Keratinocyte (primary cell): Measurements from ENCODE around the gene HS3ST6. TPM values are rescaled to one million over a fixed set of nuclear protein-coding genes. Genes with fewer than 3 reads are reported as not detected.

Experiments used
- DNase-seq: peaks from one replicate; pipeline ENCODE4 v3.0.0-alpha.2; 2011; ENCODE audit warnings: low read depth, missing footprints, low spot score
- FAIRE-seq: peaks from 2 replicates; lab custom pipeline; 2011; peaks lifted over from hg19 to GRCh38; lab: Jason Lieb, UNC
- H2AFZ ChIP-seq: 2 replicates; pipeline ENCODE4 v1.6.0; 2012; ENCODE audit warnings: low read length, control low read depth, inconsistent platforms; ENCODE audit not compliant: control insufficient read depth
- H3K27ac ChIP-seq: 2 replicates; pipeline ENCODE4 v1.5.1; 2011; ENCODE audit warnings: low read length; ENCODE audit not compliant: control insufficient read depth, insufficient read depth
- H3K27me3 ChIP-seq: 3 replicates; pipeline ENCODE4 v1.6.0; 2011; ENCODE audit warnings: low read length; ENCODE audit not compliant: control insufficient read depth, insufficient read depth; ENCODE audit errors: extremely low read depth
- H3K36me3 ChIP-seq, 2 experiments: 2 replicates in 1 of 2; 3 replicates in 1 of 2; pipeline ENCODE4 v1.5.1; 2011; ENCODE audit warnings: low read length in 2 of 2, mild to moderate bottlenecking in 1 of 2; ENCODE audit not compliant: control insufficient read depth in 2 of 2, insufficient read depth in 2 of 2; ENCODE audit errors: extremely low read depth in 1 of 2
- H3K4me1 ChIP-seq: 3 replicates; pipeline ENCODE4 v1.5.1; 2011; ENCODE audit warnings: low read length; ENCODE audit not compliant: control insufficient read depth, insufficient read depth; ENCODE audit errors: extremely low read depth
- H3K4me2 ChIP-seq: 3 replicates; pipeline ENCODE4 v1.6.0; 2011; ENCODE audit warnings: low read depth, low read length; ENCODE audit not compliant: control insufficient read depth, insufficient read depth; ENCODE audit errors: extremely low read depth
- H3K4me3 ChIP-seq, 3 experiments: fragments of 200-600 bp in 1 of 3; sonication (generic) in 1 of 3; 2 replicates in 2 of 3; 3 replicates in 1 of 3; pipeline ENCODE4 v1.5.1; 2011 to 2016; ENCODE audit warnings: low read length in 3 of 3, mild to moderate bottlenecking in 3 of 3, control low read depth in 2 of 3, inconsistent platforms in 1 of 3, low read depth in 1 of 3, mixed read lengths in 1 of 3, mixed run types in 1 of 3, moderate library complexity in 1 of 3; ENCODE audit not compliant: control insufficient read depth in 2 of 3, insufficient read depth in 2 of 3; ENCODE audit errors: extremely low read depth in 1 of 3
- H3K79me2 ChIP-seq: 2 replicates; pipeline ENCODE4 v1.6.0; 2012; ENCODE audit warnings: low read length; ENCODE audit not compliant: control insufficient read depth, insufficient read depth
- H3K9ac ChIP-seq: 3 replicates; pipeline ENCODE4 v1.6.0; 2011; ENCODE audit warnings: low read length; ENCODE audit not compliant: control insufficient read depth, insufficient read depth; ENCODE audit errors: extremely low read depth
- H3K9me1 ChIP-seq: 3 replicates; pipeline ENCODE4 v1.6.0; 2011; ENCODE audit warnings: low read length; ENCODE audit not compliant: control insufficient read depth, insufficient read depth; ENCODE audit errors: extremely low read depth
- H3K9me3 ChIP-seq: 2 replicates; pipeline ENCODE4 v1.5.1; 2012; ENCODE audit warnings: low read depth, low read length; ENCODE audit not compliant: control insufficient read depth
- H4K20me1 ChIP-seq: 3 replicates; pipeline ENCODE4 v1.6.0; 2011; ENCODE audit warnings: low read length; ENCODE audit not compliant: control insufficient read depth, insufficient read depth; ENCODE audit errors: extremely low read depth
- EZH2 ChIP-seq: IDR thresholded peaks from one replicate; pipeline ENCODE4 v1.6.1; 2012; ENCODE audit warnings: inconsistent platforms, mild to moderate bottlenecking, low read length, moderate library complexity
- dilution Hi-C: fragments of 300-500 bp; cut with MboI; formaldehyde crosslinking; loops from one replicate; pipeline ENCODE4 v1.7.0; 2020; ENCODE audit warnings: low sequenced_read_pairs; ENCODE audit not compliant: extremely low pct_ligation_motif_present
- polyA plus RNA-seq, 5 experiments: library from polyadenylated mRNA; depleted of rRNA in 3 of 5; stranded (reverse) in 3 of 5; stranded (forward) in 1 of 5; unstranded in 1 of 5; fragments of >200 nt; gene quantifications; 1 replicate in 1 of 5; 2 replicates in 3 of 5; 3 replicates in 1 of 5; pipeline versions ENCODE4 v1.2.1 to v1.2.3, GENCODE V29; 2011 to 2012; ENCODE audit warnings: missing spikeins in 2 of 5, low read depth in 1 of 5, low replicate concordance in 1 of 5
- TF ChIP-seq, protein P1 (sequence below), 3 experiments: IDR thresholded peaks in 1 of 3; conservative IDR thresholded peaks in 1 of 3; optimal IDR thresholded peaks in 1 of 3; 2 replicates in 2 of 3; 3 replicates in 1 of 3; pipeline versions ENCODE3 to v1.5.1; 2011; ENCODE audit warnings: low read length in 3 of 3, mild to moderate bottlenecking in 3 of 3, moderate library complexity in 2 of 3, control low read depth in 1 of 3, inconsistent platforms in 1 of 3; ENCODE audit not compliant: insufficient read depth in 2 of 3; ENCODE audit errors: extremely low read depth in 1 of 3

The HS3ST6 gene
- polyA plus RNA-seq, 1 donor (not counting 4 experiments of a cell fraction or from before 2014, with no cell fraction given) = not detected

DNA sequence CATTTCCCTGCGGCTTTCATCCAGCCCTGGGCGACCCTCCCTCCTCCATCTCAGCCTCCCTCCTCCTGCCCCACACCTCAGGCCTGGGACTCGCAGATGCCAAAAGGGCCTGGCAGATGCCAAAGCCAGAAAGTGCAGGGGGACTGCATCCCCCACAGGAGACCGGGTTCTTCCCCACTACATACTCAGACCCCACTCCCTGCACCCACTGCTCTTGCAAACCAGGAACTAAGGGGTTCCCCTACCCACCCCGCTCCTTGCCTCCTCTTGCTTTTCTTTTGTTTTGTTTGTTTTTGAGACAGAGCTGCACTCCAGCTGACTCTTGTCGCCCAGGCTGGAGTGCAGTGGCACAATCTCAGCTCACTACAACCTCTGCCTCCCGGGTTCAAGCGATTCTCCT lies 3.2 kb downstream of the HS3ST6 start:
- no peak for FAIRE-seq
- Histone ChIP-seq H4K20me1 (no peaks in the 10 kb centered on the region), H3K79me2 (no peaks in the 10 kb centered on the region), H3K9ac (no peak overlapping the region), H3K36me3 (no peaks in the 10 kb centered on the region), H3K4me3 (no peak overlapping the region), H3K27ac (no peak overlapping the region), H3K27me3 (peaks cover 56% of the 10 kb centered on the region), H2AFZ (no peak overlapping the region), H3K4me1 (peaks cover 10% of the 10 kb centered on the region), H3K4me2 (no peak overlapping the region), H3K9me3 (no peaks in the 10 kb centered on the region), H3K9me1 (no peaks in the 10 kb centered on the region)
- TF ChIP-seq, protein P1, sequence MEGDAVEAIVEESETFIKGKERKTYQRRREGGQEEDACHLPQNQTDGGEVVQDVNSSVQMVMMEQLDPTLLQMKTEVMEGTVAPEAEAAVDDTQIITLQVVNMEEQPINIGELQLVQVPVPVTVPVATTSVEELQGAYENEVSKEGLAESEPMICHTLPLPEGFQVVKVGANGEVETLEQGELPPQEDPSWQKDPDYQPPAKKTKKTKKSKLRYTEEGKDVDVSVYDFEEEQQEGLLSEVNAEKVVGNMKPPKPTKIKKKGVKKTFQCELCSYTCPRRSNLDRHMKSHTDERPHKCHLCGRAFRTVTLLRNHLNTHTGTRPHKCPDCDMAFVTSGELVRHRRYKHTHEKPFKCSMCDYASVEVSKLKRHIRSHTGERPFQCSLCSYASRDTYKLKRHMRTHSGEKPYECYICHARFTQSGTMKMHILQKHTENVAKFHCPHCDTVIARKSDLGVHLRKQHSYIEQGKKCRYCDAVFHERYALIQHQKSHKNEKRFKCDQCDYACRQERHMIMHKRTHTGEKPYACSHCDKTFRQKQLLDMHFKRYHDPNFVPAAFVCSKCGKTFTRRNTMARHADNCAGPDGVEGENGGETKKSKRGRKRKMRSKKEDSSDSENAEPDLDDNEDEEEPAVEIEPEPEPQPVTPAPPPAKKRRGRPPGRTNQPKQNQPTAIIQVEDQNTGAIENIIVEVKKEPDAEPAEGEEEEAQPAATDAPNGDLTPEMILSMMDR (optimal IDR thresholded peaks at IDR 0.05 in 1 of 3, IDR thresholded peaks at IDR 0.05 in 1 of 3, conservative IDR thresholded peaks at IDR 0.05 in 1 of 3; ENCODE audit: extremely low read depth in 1 of 3, insufficient read depth in 2 of 3, low read length in 3 of 3) = no peak
- no peak for TF ChIP-seq EZH2
- dilution Hi-C loops = no loop called here
- no peak for DNase-seq

GRCh38 chr16:1914084-1914608 lies 4.1 kb downstream of the HS3ST6 start:
- Histone ChIP-seq H3K27ac (no peak overlapping the region), H3K4me1 (peaks cover 10% of the 10 kb centered on the region), H3K36me3 (no peaks in the 10 kb centered on the region), H3K9me3 (no peaks in the 10 kb centered on the region), H3K27me3 (peaks cover 53% of the 10 kb centered on the region), H3K9ac (no peak overlapping the region), H3K4me2 (no peak overlapping the region), H2AFZ (no peak overlapping the region), H3K4me3 (no peak overlapping the region), H3K79me2 (no peaks in the 10 kb centered on the region), H3K9me1 (no peaks in the 10 kb centered on the region), H4K20me1 (no peaks in the 10 kb centered on the region)
- TF ChIP-seq EZH2 = no peak
- dilution Hi-C loops = no loop called here
- DNase-seq (no peak), FAIRE-seq (no peak)
